Keratinocyte (primary cell): ENCODE results near the gene FGF2. TPM values are rescaled to one million over a fixed set of nuclear protein-coding genes. Genes with fewer than 3 reads are reported as not detected.

ENCODE experiments used
- DNase-seq: peaks from one replicate; pipeline ENCODE4 v3.0.0-alpha.2; 2011; ENCODE audit warnings: low read depth, missing footprints, low spot score
- FAIRE-seq: peaks from 2 replicates; lab custom pipeline; 2011; peaks lifted over from hg19 to GRCh38; lab: Jason Lieb, UNC
- H2AFZ ChIP-seq: 2 replicates; pipeline ENCODE4 v1.6.0; 2012; ENCODE audit warnings: low read length, control low read depth, inconsistent platforms; ENCODE audit not compliant: control insufficient read depth
- H3K27ac ChIP-seq: 2 replicates; pipeline ENCODE4 v1.5.1; 2011; ENCODE audit warnings: low read length; ENCODE audit not compliant: control insufficient read depth, insufficient read depth
- H3K27me3 ChIP-seq: 3 replicates; pipeline ENCODE4 v1.6.0; 2011; ENCODE audit warnings: low read length; ENCODE audit not compliant: control insufficient read depth, insufficient read depth; ENCODE audit errors: extremely low read depth
- H3K36me3 ChIP-seq, 2 experiments: 2 replicates in 1 of 2; 3 replicates in 1 of 2; pipeline ENCODE4 v1.5.1; 2011; ENCODE audit warnings: low read length in 2 of 2, mild to moderate bottlenecking in 1 of 2; ENCODE audit not compliant: control insufficient read depth in 2 of 2, insufficient read depth in 2 of 2; ENCODE audit errors: extremely low read depth in 1 of 2
- H3K4me1 ChIP-seq: 3 replicates; pipeline ENCODE4 v1.5.1; 2011; ENCODE audit warnings: low read length; ENCODE audit not compliant: control insufficient read depth, insufficient read depth; ENCODE audit errors: extremely low read depth
- H3K4me2 ChIP-seq: 3 replicates; pipeline ENCODE4 v1.6.0; 2011; ENCODE audit warnings: low read depth, low read length; ENCODE audit not compliant: control insufficient read depth, insufficient read depth; ENCODE audit errors: extremely low read depth
- H3K4me3 ChIP-seq, 3 experiments: fragments of 200-600 bp in 1 of 3; sonication (generic) in 1 of 3; 2 replicates in 2 of 3; 3 replicates in 1 of 3; pipeline ENCODE4 v1.5.1; 2011 to 2016; ENCODE audit warnings: low read length in 3 of 3, mild to moderate bottlenecking in 3 of 3, control low read depth in 2 of 3, inconsistent platforms in 1 of 3, low read depth in 1 of 3, mixed read lengths in 1 of 3, mixed run types in 1 of 3, moderate library complexity in 1 of 3; ENCODE audit not compliant: control insufficient read depth in 2 of 3, insufficient read depth in 2 of 3; ENCODE audit errors: extremely low read depth in 1 of 3
- H3K79me2 ChIP-seq: 2 replicates; pipeline ENCODE4 v1.6.0; 2012; ENCODE audit warnings: low read length; ENCODE audit not compliant: control insufficient read depth, insufficient read depth
- H3K9ac ChIP-seq: 3 replicates; pipeline ENCODE4 v1.6.0; 2011; ENCODE audit warnings: low read length; ENCODE audit not compliant: control insufficient read depth, insufficient read depth; ENCODE audit errors: extremely low read depth
- H3K9me1 ChIP-seq: 3 replicates; pipeline ENCODE4 v1.6.0; 2011; ENCODE audit warnings: low read length; ENCODE audit not compliant: control insufficient read depth, insufficient read depth; ENCODE audit errors: extremely low read depth
- H3K9me3 ChIP-seq: 2 replicates; pipeline ENCODE4 v1.5.1; 2012; ENCODE audit warnings: low read depth, low read length; ENCODE audit not compliant: control insufficient read depth
- H4K20me1 ChIP-seq: 3 replicates; pipeline ENCODE4 v1.6.0; 2011; ENCODE audit warnings: low read length; ENCODE audit not compliant: control insufficient read depth, insufficient read depth; ENCODE audit errors: extremely low read depth
- EZH2 ChIP-seq: IDR thresholded peaks from one replicate; pipeline ENCODE4 v1.6.1; 2012; ENCODE audit warnings: inconsistent platforms, mild to moderate bottlenecking, low read length, moderate library complexity
- dilution Hi-C: fragments of 300-500 bp; cut with MboI; formaldehyde crosslinking; loops from one replicate; pipeline ENCODE4 v1.7.0; 2020; ENCODE audit warnings: low sequenced_read_pairs; ENCODE audit not compliant: extremely low pct_ligation_motif_present
- polyA plus RNA-seq, 5 experiments: library from polyadenylated mRNA; depleted of rRNA in 3 of 5; stranded (reverse) in 3 of 5; stranded (forward) in 1 of 5; unstranded in 1 of 5; fragments of >200 nt; gene quantifications; 1 replicate in 1 of 5; 2 replicates in 3 of 5; 3 replicates in 1 of 5; pipeline versions ENCODE4 v1.2.1 to v1.2.3, GENCODE V29; 2011 to 2012; ENCODE audit warnings: missing spikeins in 2 of 5, low read depth in 1 of 5, low replicate concordance in 1 of 5
- TF ChIP-seq, protein P1 (sequence below), 3 experiments: IDR thresholded peaks in 1 of 3; conservative IDR thresholded peaks in 1 of 3; optimal IDR thresholded peaks in 1 of 3; 2 replicates in 2 of 3; 3 replicates in 1 of 3; pipeline versions ENCODE3 to v1.5.1; 2011; ENCODE audit warnings: low read length in 3 of 3, mild to moderate bottlenecking in 3 of 3, moderate library complexity in 2 of 3, control low read depth in 1 of 3, inconsistent platforms in 1 of 3; ENCODE audit not compliant: insufficient read depth in 2 of 3; ENCODE audit errors: extremely low read depth in 1 of 3

Gene FGF2
- polyA plus RNA-seq, 1 donor (not counting 4 experiments of a cell fraction or from before 2014, with no cell fraction given): 1.7 TPM

DNA sequence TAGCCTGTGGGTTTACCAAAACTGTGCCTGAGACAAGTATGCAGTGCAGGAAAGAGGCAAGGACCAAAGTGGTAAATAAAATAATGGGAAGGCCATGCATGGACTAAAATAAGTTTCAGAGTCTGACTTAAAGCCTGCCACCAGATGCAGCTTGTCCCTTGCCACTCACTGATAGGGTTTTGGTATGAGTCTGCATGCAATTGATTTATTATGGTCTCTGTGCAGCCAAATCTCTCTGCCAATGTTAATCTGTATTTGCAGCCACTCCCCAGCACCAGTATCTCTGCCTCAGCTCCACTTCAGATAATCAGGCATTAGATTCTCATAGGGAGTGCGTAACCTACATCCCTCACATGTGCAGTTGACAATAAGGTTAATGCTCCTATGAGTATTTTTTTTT is 5.5 kb upstream of the FGF2 start:
- dilution Hi-C loops: no loop called here
- no peaks in the 10 kb centered on the region for H3K9me1 ChIP-seq
- TF ChIP-seq EZH2: no peak
- TF ChIP-seq, protein P1, sequence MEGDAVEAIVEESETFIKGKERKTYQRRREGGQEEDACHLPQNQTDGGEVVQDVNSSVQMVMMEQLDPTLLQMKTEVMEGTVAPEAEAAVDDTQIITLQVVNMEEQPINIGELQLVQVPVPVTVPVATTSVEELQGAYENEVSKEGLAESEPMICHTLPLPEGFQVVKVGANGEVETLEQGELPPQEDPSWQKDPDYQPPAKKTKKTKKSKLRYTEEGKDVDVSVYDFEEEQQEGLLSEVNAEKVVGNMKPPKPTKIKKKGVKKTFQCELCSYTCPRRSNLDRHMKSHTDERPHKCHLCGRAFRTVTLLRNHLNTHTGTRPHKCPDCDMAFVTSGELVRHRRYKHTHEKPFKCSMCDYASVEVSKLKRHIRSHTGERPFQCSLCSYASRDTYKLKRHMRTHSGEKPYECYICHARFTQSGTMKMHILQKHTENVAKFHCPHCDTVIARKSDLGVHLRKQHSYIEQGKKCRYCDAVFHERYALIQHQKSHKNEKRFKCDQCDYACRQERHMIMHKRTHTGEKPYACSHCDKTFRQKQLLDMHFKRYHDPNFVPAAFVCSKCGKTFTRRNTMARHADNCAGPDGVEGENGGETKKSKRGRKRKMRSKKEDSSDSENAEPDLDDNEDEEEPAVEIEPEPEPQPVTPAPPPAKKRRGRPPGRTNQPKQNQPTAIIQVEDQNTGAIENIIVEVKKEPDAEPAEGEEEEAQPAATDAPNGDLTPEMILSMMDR (optimal IDR thresholded peaks at IDR 0.05 in 1 of 3, IDR thresholded peaks at IDR 0.05 in 1 of 3, conservative IDR thresholded peaks at IDR 0.05 in 1 of 3; ENCODE audit: extremely low read depth in 1 of 3, insufficient read depth in 2 of 3, low read length in 3 of 3): no peak

DNA sequence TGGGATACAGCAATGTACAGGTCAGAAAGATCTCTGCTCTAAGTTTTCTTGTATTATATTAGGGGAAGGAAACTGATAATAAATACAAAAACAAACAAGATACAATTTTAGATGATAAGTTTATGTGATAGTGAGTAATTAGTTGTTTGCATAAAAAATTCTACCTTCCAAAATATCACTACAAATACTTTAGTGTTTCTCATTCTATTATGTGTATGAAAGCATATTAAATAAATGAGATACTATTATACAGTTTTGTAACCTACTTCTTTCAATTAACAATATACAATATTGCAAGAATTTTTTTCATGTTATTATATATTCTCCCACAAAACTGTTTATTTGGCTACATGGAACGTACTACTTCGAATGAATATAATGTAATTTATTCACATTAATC is 4.2 kb upstream of the FGF2 start:
- dilution Hi-C loops: no loop called here
- Histone ChIP-seq H3K9ac (no peak overlapping the region), H4K20me1 (no peaks in the 10 kb centered on the region), H3K27me3 (peaks cover 4% of the 10 kb centered on the region), H3K9me3 (no peaks in the 10 kb centered on the region), H3K9me1 (no peaks in the 10 kb centered on the region), H2AFZ (no peak overlapping the region), H3K4me3 (no peak overlapping the region), H3K4me2 (no peak overlapping the region), H3K4me1 (peaks cover 7% of the 10 kb centered on the region), H3K36me3 (no peaks in the 10 kb centered on the region), H3K27ac (no peak overlapping the region), H3K79me2 (no peaks in the 10 kb centered on the region)
- DNase-seq (no peak), FAIRE-seq (no peak)
- no peak for TF ChIP-seq EZH2
- TF ChIP-seq, protein P1 (optimal IDR thresholded peaks at IDR 0.05 in 1 of 3, IDR thresholded peaks at IDR 0.05 in 1 of 3, conservative IDR thresholded peaks at IDR 0.05 in 1 of 3; ENCODE audit: extremely low read depth in 1 of 3, insufficient read depth in 2 of 3, low read length in 3 of 3): no peak

More for the DNA sequence above, 5.5 kb upstream of the FGF2 start:
- no peak for DNase-seq
- Histone ChIP-seq H3K79me2 (no peaks in the 10 kb centered on the region), H3K4me1 (peaks cover 6% of the 10 kb centered on the region), H3K9me3 (no peaks in the 10 kb centered on the region), H3K9ac (no peak overlapping the region), H2AFZ (no peak overlapping the region), H3K36me3 (no peaks in the 10 kb centered on the region), H3K4me2 (no peak overlapping the region), H3K27me3 (no peaks in the 10 kb centered on the region), H3K27ac (no peak overlapping the region), H3K4me3 (no peak overlapping the region), H4K20me1 (no peaks in the 10 kb centered on the region)
- FAIRE-seq: no peak
